HEK293T (cell line): ENCODE data around the gene TMEM178B.

ENCODE experiments used
- BHLHE40 ChIP-seq: fragments of 450-650 bp; IDR thresholded peaks from 2 replicates; pipeline ENCODE4 v1.6.1; 2016; ENCODE audit warnings: mild to moderate bottlenecking, moderate library complexity, borderline replicate concordance
- ELF4 ChIP-seq: fragments of 450-650 bp; IDR thresholded peaks from 2 replicates; pipeline ENCODE4 v1.6.1; 2017; ENCODE audit warnings: antibody characterized with exemption
- FOXA1 ChIP-seq: fragments of 450-650 bp; IDR thresholded peaks from 2 replicates; pipeline ENCODE4 v1.6.1; 2016; ENCODE audit warnings: mild to moderate bottlenecking
- FOXK2 ChIP-seq: fragments of 450-650 bp; IDR thresholded peaks from 2 replicates; pipeline ENCODE4 v1.6.1; 2016; ENCODE audit warnings: mild to moderate bottlenecking
- FOXM1 ChIP-seq: fragments of 450-650 bp; IDR thresholded peaks from 2 replicates; pipeline ENCODE4 v1.6.1; 2017; ENCODE audit warnings: mild to moderate bottlenecking, borderline replicate concordance
- HDGF ChIP-seq: fragments of 450-650 bp; IDR thresholded peaks from 2 replicates; pipeline ENCODE4 v1.6.1; 2017; ENCODE audit warnings: antibody characterized with exemption, borderline replicate concordance
- NFRKB ChIP-seq: fragments of 450-650 bp; IDR thresholded peaks from 2 replicates; pipeline ENCODE4 v1.6.1; 2016; ENCODE audit warnings: mild to moderate bottlenecking, moderate library complexity
- SP1 ChIP-seq: fragments of 450-650 bp; IDR thresholded peaks from 2 replicates; pipeline ENCODE4 v1.6.1; 2017
- TARDBP ChIP-seq: fragments of 450-650 bp; IDR thresholded peaks from 2 replicates; pipeline ENCODE4 v1.6.1; 2016

GRCh38 chr7:141478845-141479244 is 405.0 kb downstream of the TMEM178B start:
- TF ChIP-seq FOXM1, result no peak
- TF ChIP-seq SP1, result no peak
- no peak for TF ChIP-seq FOXK2
- no peak for TF ChIP-seq TARDBP
- TF ChIP-seq FOXA1, result no peak
- no peak for TF ChIP-seq BHLHE40
- TF ChIP-seq HDGF, result no peak
- TF ChIP-seq NFRKB, result no peak
- no peak for TF ChIP-seq ELF4
